ENCODE data around the gene DENND2C. TPM values are rescaled to one million over a fixed set of nuclear protein-coding genes. Genes with fewer than 3 reads are reported as not detected.

DENND2C gene
- total and polyA plus RNA-seq, 5 donors from 2014 or later, result 0.11 to 2.2 (median 0.51) TPM; not detected in 1

DNA sequence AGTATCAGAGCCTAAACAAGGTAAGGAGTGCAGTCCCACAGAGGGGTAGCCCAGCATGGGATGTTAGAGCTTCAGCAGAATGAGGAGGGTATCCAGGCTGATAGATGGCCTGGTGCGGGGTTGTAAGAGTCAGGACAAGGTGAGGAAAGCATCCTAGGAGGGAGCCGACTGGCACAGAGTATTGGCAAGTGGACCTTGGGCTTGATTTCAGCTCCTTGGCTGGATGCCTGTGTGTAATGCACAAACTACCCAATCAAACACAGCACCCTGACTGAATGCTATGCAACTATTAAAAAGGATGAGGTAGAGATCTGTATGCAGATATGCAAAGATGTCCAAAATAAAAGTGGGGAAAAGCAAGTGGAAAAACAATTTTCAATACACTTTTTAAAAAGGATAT, 18.0 kb downstream of the DENND2C start:
- Mint-ChIP-seq H3K4me1 (no peaks in the 10 kb centered on the region), H3K27ac (no peak overlapping the region), H3K9me3 (no peaks in the 10 kb centered on the region), H3K27me3 (peaks cover 8% of the 10 kb centered on the region), H3K36me3 (no peaks in the 10 kb centered on the region), H3K4me3 (no peak overlapping the region)
- Histone ChIP-seq H3K36me3 (ENCODE audit: control insufficient read depth, insufficient read depth, low read length) (no peaks in the 10 kb centered on the region), H3K27ac (ENCODE audit: insufficient read depth, low read length, poor library complexity, severe bottlenecking) (no peak overlapping the region), H3K9me3 (ENCODE audit: control insufficient read depth in 2 of 2, low read length in 2 of 2) (no peaks in the 10 kb centered on the region), H3K4me1 (ENCODE audit: control insufficient read depth, insufficient read depth, low read length, poor library complexity, severe bottlenecking) (no peaks in the 10 kb centered on the region), H3K27me3 (ENCODE audit: control insufficient read depth, insufficient read depth, low read length) (no peaks in the 10 kb centered on the region), H3K4me3 (ENCODE audit: low read depth, low read length) (no peak overlapping the region)
- DNase-seq (no peak), ATAC-seq (ENCODE audit: low read depth in 2 of 2) (no peak)

GRCh38 chr1:114648503-114648902, 21.3 kb downstream of the DENND2C start:
- H3K4me3 Mint-ChIP-seq, result no peak overlapping the region
- Histone ChIP-seq H3K4me1 (ENCODE audit: control insufficient read depth, insufficient read depth, low read length, poor library complexity, severe bottlenecking) (no peaks in the 10 kb centered on the region), H3K9me3 (ENCODE audit: control insufficient read depth in 2 of 2, low read length in 2 of 2) (no peaks in the 10 kb centered on the region), H3K27me3 (ENCODE audit: control insufficient read depth, insufficient read depth, low read length) (no peaks in the 10 kb centered on the region), H3K36me3 (ENCODE audit: control insufficient read depth, insufficient read depth, low read length) (no peaks in the 10 kb centered on the region), H3K27ac (ENCODE audit: insufficient read depth, low read length, poor library complexity, severe bottlenecking) (no peak overlapping the region), H3K4me3 (ENCODE audit: low read depth, low read length) (no peak overlapping the region)
- H3K27ac Mint-ChIP-seq, result no peak overlapping the region
- H3K4me1 Mint-ChIP-seq, result no peaks in the 10 kb centered on the region
- H3K9me3 Mint-ChIP-seq, result no peaks in the 10 kb centered on the region
- no peak for ATAC-seq (ENCODE audit: low read depth in 2 of 2)
- H3K36me3 Mint-ChIP-seq, result no peaks in the 10 kb centered on the region
- no peak for DNase-seq
- no peaks in the 10 kb centered on the region for H3K27me3 Mint-ChIP-seq

GRCh38 chr1:114641377-114641776, 28.5 kb downstream of the DENND2C start:
- H3K27me3 Mint-ChIP-seq, result peaks cover 16% of the 10 kb centered on the region

DNA sequence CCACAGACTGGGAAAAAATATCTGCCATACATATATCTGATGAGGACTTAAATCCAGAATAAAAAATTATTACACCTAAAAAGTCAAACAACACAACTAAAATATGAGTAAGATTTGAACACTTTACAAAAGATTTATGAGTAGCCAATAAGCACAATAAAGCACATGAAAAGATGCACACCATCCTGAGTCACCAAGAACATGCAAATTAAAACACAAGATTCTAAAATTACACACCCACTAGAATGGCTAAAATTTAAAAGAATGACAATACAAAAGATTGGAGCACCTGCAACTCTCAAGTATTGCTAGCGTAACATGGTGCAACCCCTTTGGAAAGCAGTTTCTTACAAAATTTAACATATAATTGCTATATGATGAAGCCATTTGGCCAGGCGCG, 30.9 kb downstream of the DENND2C start:
- Mint-ChIP-seq H3K4me3 (no peak overlapping the region), H3K4me1 (no peaks in the 10 kb centered on the region), H3K36me3 (no peaks in the 10 kb centered on the region), H3K27ac (no peak overlapping the region), H3K27me3 (peaks cover 22% of the 10 kb centered on the region), H3K9me3 (peaks cover 0 to 2% (median 0%) of the 10 kb centered on the region in 7 donors)
- Histone ChIP-seq H3K27me3 (ENCODE audit: control insufficient read depth, insufficient read depth, low read length) (no peaks in the 10 kb centered on the region), H3K4me1 (ENCODE audit: control insufficient read depth, insufficient read depth, low read length, poor library complexity, severe bottlenecking) (no peaks in the 10 kb centered on the region), H3K4me3 (ENCODE audit: low read depth, low read length) (no peak overlapping the region), H3K27ac (ENCODE audit: insufficient read depth, low read length, poor library complexity, severe bottlenecking) (no peak overlapping the region), H3K36me3 (ENCODE audit: control insufficient read depth, insufficient read depth, low read length) (no peaks in the 10 kb centered on the region), H3K9me3 (ENCODE audit: control insufficient read depth in 2 of 2, low read length in 2 of 2) (no peaks in the 10 kb centered on the region)
- DNase-seq (no peak), ATAC-seq (ENCODE audit: low read depth in 2 of 2) (no peak)

More at GRCh38 chr1:114641377-114641776, 28.5 kb downstream of the DENND2C start:
- no peaks in the 10 kb centered on the region for H3K27me3 ChIP-seq (ENCODE audit: control insufficient read depth, insufficient read depth, low read length)
- H3K4me1 ChIP-seq (ENCODE audit: control insufficient read depth, insufficient read depth, low read length, poor library complexity, severe bottlenecking), result no peaks in the 10 kb centered on the region
- H3K9me3 Mint-ChIP-seq, result peaks cover 0 to 1% (median 0%) of the 10 kb centered on the region in 7 donors
- no peak overlapping the region for H3K27ac ChIP-seq (ENCODE audit: insufficient read depth, low read length, poor library complexity, severe bottlenecking)
- no peak overlapping the region for H3K4me3 ChIP-seq (ENCODE audit: low read depth, low read length)
- DNase-seq, result no peak
- no peaks in the 10 kb centered on the region for H3K4me1 Mint-ChIP-seq
- no peaks in the 10 kb centered on the region for H3K9me3 ChIP-seq (ENCODE audit: control insufficient read depth in 2 of 2, low read length in 2 of 2)
- ATAC-seq (ENCODE audit: low read depth in 2 of 2), result no peak
- H3K36me3 ChIP-seq (ENCODE audit: control insufficient read depth, insufficient read depth, low read length), result no peaks in the 10 kb centered on the region
- no peak overlapping the region for H3K27ac Mint-ChIP-seq
- H3K36me3 Mint-ChIP-seq, result no peaks in the 10 kb centered on the region
- H3K4me3 Mint-ChIP-seq, result no peak overlapping the region

DNA sequence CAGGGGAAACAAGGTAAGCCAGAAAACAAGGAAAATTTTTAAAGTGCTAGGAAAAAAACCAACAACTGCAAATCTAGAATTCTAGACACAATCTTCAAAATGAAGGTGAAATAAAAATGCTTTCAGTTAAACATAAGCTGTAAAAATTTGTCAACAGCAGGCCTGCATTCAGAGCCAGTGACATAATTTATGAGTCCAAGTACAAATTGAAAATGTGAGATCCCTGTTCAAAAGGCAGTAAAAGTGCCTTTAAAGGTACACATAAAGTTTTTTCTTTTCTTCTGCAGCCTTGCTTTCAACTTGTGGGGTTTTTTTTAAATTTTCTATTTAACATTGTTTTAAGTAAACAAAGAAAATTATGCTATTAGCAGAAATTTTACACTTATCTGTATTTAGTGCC, 37.4 kb downstream of the DENND2C start:
- no peaks in the 10 kb centered on the region for H3K4me1 ChIP-seq (ENCODE audit: control insufficient read depth, insufficient read depth, low read length, poor library complexity, severe bottlenecking)
- Mint-ChIP-seq H3K27me3 (peaks cover 39% of the 10 kb centered on the region), H3K36me3 (peaks cover 4% of the 10 kb centered on the region), H3K9me3 (peaks cover 0 to 13% (median 2%) of the 10 kb centered on the region in 7 donors), H3K4me3 (no peak overlapping the region), H3K4me1 (no peaks in the 10 kb centered on the region), H3K27ac (no peak overlapping the region)
- H3K27ac ChIP-seq (ENCODE audit: insufficient read depth, low read length, poor library complexity, severe bottlenecking), result no peak overlapping the region
- H3K36me3 ChIP-seq (ENCODE audit: control insufficient read depth, insufficient read depth, low read length), result no peaks in the 10 kb centered on the region
- H3K4me3 ChIP-seq (ENCODE audit: low read depth, low read length), result no peak overlapping the region
- peaks cover 0 to 2% of the 10 kb centered on the region in 2 experiments for H3K9me3 ChIP-seq (ENCODE audit: control insufficient read depth in 2 of 2, low read length in 2 of 2)
- H3K27me3 ChIP-seq (ENCODE audit: control insufficient read depth, insufficient read depth, low read length), result peaks cover 4% of the 10 kb centered on the region
- ATAC-seq (ENCODE audit: low read depth in 2 of 2) (no peak), DNase-seq (no peak)

DNA sequence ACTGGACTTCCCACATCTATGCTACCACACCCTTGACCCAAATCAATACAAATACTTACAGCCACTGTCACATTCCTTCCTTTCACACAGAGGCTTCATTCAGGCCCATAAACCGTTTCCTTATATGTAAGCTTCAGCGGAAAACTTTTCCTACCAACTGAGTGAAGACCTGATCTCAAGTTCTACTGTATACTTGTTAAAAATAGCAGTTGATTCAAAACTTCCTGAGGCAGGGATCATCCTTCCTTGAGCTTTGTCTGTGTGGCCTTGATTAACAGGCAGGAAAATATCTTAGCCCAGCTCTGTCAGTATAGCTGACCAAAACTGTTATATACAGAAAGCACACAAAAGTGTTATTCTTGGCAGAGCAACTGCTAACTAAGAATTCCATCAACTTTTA, 42.7 kb downstream of the DENND2C start:
- Histone ChIP-seq H3K4me1 (ENCODE audit: control insufficient read depth, insufficient read depth, low read length, poor library complexity, severe bottlenecking) (no peaks in the 10 kb centered on the region), H3K27ac (ENCODE audit: insufficient read depth, low read length, poor library complexity, severe bottlenecking) (no peak overlapping the region), H3K9me3 (ENCODE audit: control insufficient read depth in 2 of 2, low read length in 2 of 2) (peaks cover 0 to 2% of the 10 kb centered on the region in 2 experiments), H3K27me3 (ENCODE audit: control insufficient read depth, insufficient read depth, low read length) (peaks cover 2% of the 10 kb centered on the region), H3K36me3 (ENCODE audit: control insufficient read depth, insufficient read depth, low read length) (no peaks in the 10 kb centered on the region), H3K4me3 (ENCODE audit: low read depth, low read length) (no peak overlapping the region)
- no peak overlapping the region for H3K4me3 Mint-ChIP-seq
- ATAC-seq (ENCODE audit: low read depth in 2 of 2) (no peak), DNase-seq (no peak)
- H3K36me3 Mint-ChIP-seq, result peaks cover 4% of the 10 kb centered on the region
- H3K9me3 Mint-ChIP-seq, result peaks cover 0 to 12% (median 0%) of the 10 kb centered on the region in 7 donors
- no peaks in the 10 kb centered on the region for H3K4me1 Mint-ChIP-seq
- peaks cover 51% of the 10 kb centered on the region for H3K27me3 Mint-ChIP-seq
- H3K27ac Mint-ChIP-seq, result no peak overlapping the region

DNA sequence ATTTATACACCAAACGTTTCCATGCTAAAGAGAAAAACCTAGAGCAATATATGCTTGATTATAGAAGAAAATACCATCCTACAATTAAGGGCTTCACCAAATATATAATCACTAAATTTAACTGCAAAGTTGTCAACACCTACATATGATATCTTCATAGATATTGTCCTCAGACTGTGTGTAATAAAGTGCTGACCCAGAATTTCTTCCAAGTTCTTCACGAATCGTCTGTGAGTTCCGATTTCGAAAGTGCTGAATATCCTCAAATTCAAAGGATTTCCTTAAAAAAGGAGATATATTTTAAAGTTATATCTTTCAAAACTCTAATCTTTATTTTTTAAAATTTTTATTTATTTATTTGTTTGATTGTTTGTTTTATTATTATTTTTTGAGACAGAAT, 46.5 kb downstream of the DENND2C start:
- Mint-ChIP-seq H3K27me3 (peaks cover 43% of the 10 kb centered on the region), H3K27ac (no peak overlapping the region), H3K9me3 (no peaks in the 10 kb centered on the region), H3K4me1 (no peaks in the 10 kb centered on the region), H3K4me3 (no peak overlapping the region), H3K36me3 (no peaks in the 10 kb centered on the region)
- H3K27me3 ChIP-seq (ENCODE audit: control insufficient read depth, insufficient read depth, low read length), result no peaks in the 10 kb centered on the region
- DNase-seq (no peak), ATAC-seq (ENCODE audit: low read depth in 2 of 2) (no peak)
- no peaks in the 10 kb centered on the region for H3K9me3 ChIP-seq (ENCODE audit: control insufficient read depth in 2 of 2, low read length in 2 of 2)
- no peak overlapping the region for H3K4me3 ChIP-seq (ENCODE audit: low read depth, low read length)
- no peaks in the 10 kb centered on the region for H3K36me3 ChIP-seq (ENCODE audit: control insufficient read depth, insufficient read depth, low read length)
- H3K27ac ChIP-seq (ENCODE audit: insufficient read depth, low read length, poor library complexity, severe bottlenecking), result no peak overlapping the region
- H3K4me1 ChIP-seq (ENCODE audit: control insufficient read depth, insufficient read depth, low read length, poor library complexity, severe bottlenecking), result no peaks in the 10 kb centered on the region

- Mint-ChIP-seq H3K27ac (no peak overlapping the region), H3K36me3 (no peaks in the 10 kb centered on the region), H3K27me3 (peaks cover 38% of the 10 kb centered on the region), H3K4me3 (no peak overlapping the region), H3K4me1 (no peaks in the 10 kb centered on the region), H3K9me3 (no peaks in the 10 kb centered on the region)
- no peak for DNase-seq
- Histone ChIP-seq H3K9me3 (ENCODE audit: control insufficient read depth in 2 of 2, low read length in 2 of 2) (no peaks in the 10 kb centered on the region), H3K4me3 (ENCODE audit: low read depth, low read length) (no peak overlapping the region), H3K36me3 (ENCODE audit: control insufficient read depth, insufficient read depth, low read length) (no peaks in the 10 kb centered on the region), H3K27ac (ENCODE audit: insufficient read depth, low read length, poor library complexity, severe bottlenecking) (no peak overlapping the region), H3K4me1 (ENCODE audit: control insufficient read depth, insufficient read depth, low read length, poor library complexity, severe bottlenecking) (no peaks in the 10 kb centered on the region), H3K27me3 (ENCODE audit: control insufficient read depth, insufficient read depth, low read length) (no peaks in the 10 kb centered on the region)
- no peak for ATAC-seq (ENCODE audit: low read depth in 2 of 2)
Measured at GRCh38 chr1:114620419-114620818, 49.4 kb downstream of the DENND2C start.

All from CD4-positive, CD25-positive, alpha-beta regulatory T cell (primary cell).